GM12878 (cell line): ENCODE results near the gene MRPL34. TPM values are rescaled to one million over a fixed set of nuclear protein-coding genes. Genes with fewer than 3 reads are reported as not detected.

Experiments
- ATAC-seq: fragments of 200-7000 bp; cut with Tn5 transposase; 3 replicates; pipeline ENCODE4 v1.9.1; 2020; ENCODE audit warnings: mild to moderate bottlenecking, moderate library complexity
- Bru-seq: library from RNA; stranded (reverse); fragments of 400-500 nt; gene quantifications from one replicate; lab custom pipeline; 2021; lab: Mats Ljungman, UMichigan
- BruChase-seq, 2 experiments: library from RNA; stranded (reverse); fragments of 400-500 nt; gene quantifications; one replicate each; lab custom pipeline; 2021; lab: Mats Ljungman, UMichigan
- BruUV-seq: library from RNA; stranded (reverse); fragments of 400-500 nt; replicated peaks from 2 replicates; lab custom pipeline; 2021; lab: Mats Ljungman, UMichigan
- CTCF ChIA-PET: fragments of 300-600 bp; sonication (Branson Sonifier 250); formaldehyde crosslinking; extraction: SDS; loops from one replicate; lab custom pipeline; 2021; ENCODE audit warnings: inconsistent platforms; lab: Yijun Ruan, JAX
- POLR2A ChIA-PET: fragments of 350-600 bp; formaldehyde crosslinking; extraction: SDS; loops from one replicate; lab custom pipeline; 2021; ENCODE audit warnings: inconsistent platforms; lab: Charles Lee
- RAD21 ChIA-PET: fragments of 300-600 bp; sonication (Branson Sonifier 250); formaldehyde crosslinking; loops from one replicate; lab custom pipeline; 2023; ENCODE audit warnings: antibody characterized with exemption; ENCODE audit not compliant: unreplicated experiment; lab: Charles Lee
- SMC1A ChIA-PET: fragments of 300-600 bp; sonication (Branson Sonifier 250); formaldehyde crosslinking; loops from one replicate; lab custom pipeline; 2023; ENCODE audit not compliant: unreplicated experiment, uncharacterized antibody; lab: Charles Lee
- DNase-seq: peaks from one replicate; pipeline ENCODE4 v3.0.0-alpha.2; 2011; ENCODE audit warnings: low read depth, low spot score
- FAIRE-seq: peaks from 3 replicates; lab custom pipeline; 2011; peaks lifted over from hg19 to GRCh38; lab: Jason Lieb, UNC
- H2AFZ ChIP-seq: 2 replicates; pipeline ENCODE4 v1.6.0; 2011; ENCODE audit warnings: low read depth, low read length, control low read depth; ENCODE audit not compliant: control insufficient read depth
- H3K27ac ChIP-seq: 2 replicates; pipeline ENCODE4 v1.5.1; 2011; ENCODE audit warnings: control low read depth; ENCODE audit not compliant: control insufficient read depth, insufficient read depth
- H3K27me3 ChIP-seq, 2 experiments: replicated peaks in 1 of 2; 2 replicates each; pipeline versions ENCODE4 v1.6.0 to v1.6.1; 2011; ENCODE audit warnings: low read length in 1 of 2; ENCODE audit not compliant: control insufficient read depth in 2 of 2, insufficient read depth in 2 of 2
- H3K36me3 ChIP-seq, 2 experiments: 2 replicates each; pipeline ENCODE4 v1.5.1; 2011; ENCODE audit warnings: low read length in 1 of 2; ENCODE audit not compliant: control insufficient read depth in 2 of 2, insufficient read depth in 2 of 2
- H3K4me1 ChIP-seq: 2 replicates; pipeline ENCODE4 v1.6.1; 2011; ENCODE audit warnings: mild to moderate bottlenecking, low read length, moderate library complexity, mixed read lengths; ENCODE audit not compliant: control insufficient read depth, insufficient read depth
- H3K4me2 ChIP-seq: 2 replicates; pipeline ENCODE4 v1.6.0; 2011; ENCODE audit warnings: control low read depth; ENCODE audit not compliant: control insufficient read depth, insufficient read depth
- H3K4me3 ChIP-seq: fragments of 200-600 bp; sonication (generic); 2 replicates; pipeline ENCODE4 v1.5.1; 2016
- H3K79me2 ChIP-seq: 2 replicates; pipeline ENCODE4 v1.6.0; 2011; ENCODE audit warnings: low read length; ENCODE audit not compliant: control insufficient read depth, insufficient read depth
- H3K9ac ChIP-seq: 2 replicates; pipeline ENCODE4 v1.8.0; 2011; ENCODE audit warnings: low read length, control low read depth, mixed read lengths; ENCODE audit not compliant: control insufficient read depth, insufficient read depth
- H3K9me3 ChIP-seq: replicated peaks from 3 replicates; pipeline ENCODE4 v1.5.1; 2011; ENCODE audit warnings: mild to moderate bottlenecking, low read length; ENCODE audit not compliant: control insufficient read depth, insufficient read depth
- H4K20me1 ChIP-seq: 2 replicates; pipeline ENCODE4 v1.6.0; 2011; ENCODE audit not compliant: control insufficient read depth, insufficient read depth
- GABPA ChIP-seq: IDR thresholded peaks from 2 replicates; pipeline ENCODE4 v1.6.1; 2014; ENCODE audit warnings: antibody characterized with exemption, low read depth, mild to moderate bottlenecking, inconsistent platforms
- KAT2A ChIP-seq: conservative IDR thresholded peaks from 2 replicates; pipeline ENCODE4 v1.6.1; 2011; ENCODE audit warnings: low read depth, low read length; ENCODE audit not compliant: control insufficient read depth
- NBN ChIP-seq: fragments of 450-650 bp; IDR thresholded peaks from 2 replicates; pipeline ENCODE4 v1.6.1; 2016
- POLR2AphosphoS5 ChIP-seq: IDR thresholded peaks from 2 replicates; pipeline ENCODE4 v1.6.1; 2011; ENCODE audit warnings: mild to moderate bottlenecking, low read length, inconsistent platforms
- SREBF2 ChIP-seq: IDR thresholded peaks from 2 replicates; pipeline ENCODE4 v1.6.1; 2012; ENCODE audit warnings: mild to moderate bottlenecking, low read length
- SUZ12 ChIP-seq: fragments of 200-600 bp; sonication (generic); IDR thresholded peaks from one replicate; pipeline ENCODE4 v1.6.1; 2018; ENCODE audit warnings: antibody characterized with exemption, mild to moderate bottlenecking; ENCODE audit not compliant: unreplicated experiment
- ZNF24 ChIP-seq: fragments of 450-650 bp; IDR thresholded peaks from 2 replicates; pipeline ENCODE4 v1.6.1; 2017; ENCODE audit warnings: antibody characterized with exemption, mild to moderate bottlenecking
- WGBS: methylation state at CpG from one replicate; pipeline ENCODE4 v1.1.6; 2016; ENCODE audit warnings: low lambda C conversion rate; ENCODE audit not compliant: insufficient replicate concordance, insufficient coverage; ENCODE audit errors: missing lambda C conversion rate; 5-methylcytosine and 5-hydroxymethylcytosine counted together
- in situ Hi-C: fragments of 300-500 bp; cut with MboI; formaldehyde crosslinking; loops from 9 replicates; pipeline ENCODE4 v1.14.3; 2018; ENCODE audit warnings: mixed read lengths
- intact Hi-C: fragments of 100-400 bp; cut with micrococcal nuclease; formaldehyde crosslinking; loops from one replicate; pipeline ENCODE4 v1.14.2; 2022; ENCODE audit not compliant: unreplicated experiment
- long read RNA-seq, 2 experiments: library from polyadenylated mRNA; unstranded; transcript quantifications; one replicate each; pipeline ENCODE4 v2.0.0, GENCODE V29; 2019 to 2020
- polyA minus RNA-seq, 3 experiments: library from RNA; depleted of rRNA, polyadenylated mRNA; stranded (reverse); fragments of >200 nt; gene quantifications; 2 replicates each; pipeline ENCODE4 v1.2.3, GENCODE V29; 2011
- polyA plus RNA-seq, 11 experiments: library from polyadenylated mRNA; depleted of rRNA in 4 of 11; unstranded in 6 of 11; stranded (reverse) in 5 of 11; fragments of >200 nt; fragmentation: Nextera tagmentation in 4 of 11; fragmentation: Illumina TruSeq in 1 of 11; extraction: Ambion mirVana in 4 of 11; extraction: Trizol in 1 of 11; gene quantifications; 1 replicate in 1 of 11; 2 replicates in 10 of 11; pipeline versions ENCODE4 v1.2.1 to v1.2.3, GENCODE V29; 2011 to 2016; ENCODE audit warnings: inconsistent platforms in 2 of 11, missing spikeins in 2 of 11, low read depth in 1 of 11
- total RNA-seq, 4 experiments: library from RNA; depleted of rRNA in 3 of 4; stranded (reverse); fragments of >200 nt in 3 of 4; fragmentation: Illumina TruSeq in 1 of 4; extraction: Trizol in 1 of 4; gene quantifications; 2 replicates each; pipeline versions ENCODE4 v1.2.1 to v1.2.3, GENCODE V29; 2013 to 2021
- TF ChIP-seq, protein P1 (sequence below), 3 experiments: IDR thresholded peaks in 2 of 3; conservative IDR thresholded peaks in 1 of 3; 2 replicates each; pipeline ENCODE4 v1.5.1; 2011; ENCODE audit warnings: low read depth in 3 of 3, low read length in 3 of 3, mild to moderate bottlenecking in 3 of 3, control low read depth in 2 of 3, moderate library complexity in 2 of 3, inconsistent platforms in 1 of 3, mixed read lengths in 1 of 3; ENCODE audit not compliant: control insufficient read depth in 2 of 3, insufficient read depth in 1 of 3; ENCODE audit errors: extremely low read depth in 1 of 3
- TF ChIP-seq, protein P2 (sequence below): fragments of 450-650 bp; IDR thresholded peaks from 2 replicates; pipeline ENCODE4 v1.6.1; 2018; ENCODE audit warnings: borderline replicate concordance, mild to moderate bottlenecking; ENCODE audit not compliant: partially characterized antibody
- TF ChIP-seq, protein P3 (sequence below): fragments of 450-650 bp; IDR thresholded peaks from 2 replicates; pipeline ENCODE4 v1.6.1; 2016; ENCODE audit warnings: mild to moderate bottlenecking
- TF ChIP-seq, protein P4 (sequence below): IDR thresholded peaks from 2 replicates; pipeline ENCODE4 v1.6.1; 2012; ENCODE audit warnings: low read depth, low read length, improper control_type of control experiment

MRPL34 gene
- total RNA-seq (2013; cell fraction: nucleolus; rRNA removed), result 4.3 and 7.7 TPM in 2 replicates
- total RNA-seq (2014; rRNA removed) (118 and 126 TPM in 2 replicates), total RNA-seq (2014; rRNA removed; fragmentation: Illumina TruSeq; extraction: Trizol) (33.4 and 37.2 TPM in 2 replicates), total RNA-seq (2021) (90.5 and 92.1 TPM in 2 replicates), polyA plus RNA-seq (2011; rRNA removed) (59.0 and 66.8 TPM in 2 replicates), polyA plus RNA-seq (2014; fragmentation: Illumina TruSeq; extraction: Trizol) (28.1 and 41.6 TPM in 2 replicates), polyA plus RNA-seq (2014; fragmentation: Nextera tagmentation; extraction: Ambion mirVana) (10 to 100 TPM in 1 of 2 experiments, 1 to 10 TPM in 1; 8.6 to 25.2 TPM), polyA plus RNA-seq (2014; rRNA removed) (198 and 209 TPM in 2 replicates), polyA plus RNA-seq (2016; fragmentation: Nextera tagmentation; extraction: Ambion mirVana) (100 to 1,000 TPM; 169 TPM), polyA minus RNA-seq (2011; rRNA and poly(A)+ RNA removed) (12.1 and 20.0 TPM in 2 replicates), Bru-seq, nascent RNA (percentile 51 among the genes with signal in this experiment), BruChase-seq, experiment 1, labeled RNA remaining after a 6-hour chase (percentile 64 among the genes with signal in this experiment), BruChase-seq, experiment 2, labeled RNA remaining after a 2-hour chase (percentile 57 among the genes with signal in this experiment)
- 18.2 TPM for polyA plus RNA-seq (2011; ENCODE audit: low read depth)
- 86.5 and 89.3 TPM in 2 replicates for polyA plus RNA-seq (2011; cell fraction: cytosol; rRNA removed)
- polyA plus RNA-seq (2011; cell fraction: nucleus; rRNA removed), result 24.2 and 35.6 TPM in 2 replicates
- polyA plus RNA-seq (2012), result 45.5 and 50.4 TPM in 2 replicates
- polyA minus RNA-seq (2011; cell fraction: cytosol; rRNA and poly(A)+ RNA removed), result 10.2 and 12.7 TPM in 2 replicates
- polyA minus RNA-seq (2011; cell fraction: nucleus; rRNA and poly(A)+ RNA removed), result 4.6 and 7.7 TPM in 2 replicates
- long read RNA-seq, experiment 1, transcript MRPL34-201 (2 exons, 968 nt), result major isoform, 73 of 77 reads
- long read RNA-seq, experiment 1, partial matches to known transcripts, result 3 of 77 reads
- long read RNA-seq, experiment 1, other reads (novel, unspliced or antisense), result 1 of 77 reads
- long read RNA-seq, experiment 2, transcript MRPL34-201 (2 exons, 968 nt), result major isoform, 115 of 128 reads
- long read RNA-seq, experiment 2, partial matches to known transcripts, result 0 of 128 reads
- long read RNA-seq, experiment 2, other reads (novel, unspliced or antisense), result 12 of 128 reads

DNA sequence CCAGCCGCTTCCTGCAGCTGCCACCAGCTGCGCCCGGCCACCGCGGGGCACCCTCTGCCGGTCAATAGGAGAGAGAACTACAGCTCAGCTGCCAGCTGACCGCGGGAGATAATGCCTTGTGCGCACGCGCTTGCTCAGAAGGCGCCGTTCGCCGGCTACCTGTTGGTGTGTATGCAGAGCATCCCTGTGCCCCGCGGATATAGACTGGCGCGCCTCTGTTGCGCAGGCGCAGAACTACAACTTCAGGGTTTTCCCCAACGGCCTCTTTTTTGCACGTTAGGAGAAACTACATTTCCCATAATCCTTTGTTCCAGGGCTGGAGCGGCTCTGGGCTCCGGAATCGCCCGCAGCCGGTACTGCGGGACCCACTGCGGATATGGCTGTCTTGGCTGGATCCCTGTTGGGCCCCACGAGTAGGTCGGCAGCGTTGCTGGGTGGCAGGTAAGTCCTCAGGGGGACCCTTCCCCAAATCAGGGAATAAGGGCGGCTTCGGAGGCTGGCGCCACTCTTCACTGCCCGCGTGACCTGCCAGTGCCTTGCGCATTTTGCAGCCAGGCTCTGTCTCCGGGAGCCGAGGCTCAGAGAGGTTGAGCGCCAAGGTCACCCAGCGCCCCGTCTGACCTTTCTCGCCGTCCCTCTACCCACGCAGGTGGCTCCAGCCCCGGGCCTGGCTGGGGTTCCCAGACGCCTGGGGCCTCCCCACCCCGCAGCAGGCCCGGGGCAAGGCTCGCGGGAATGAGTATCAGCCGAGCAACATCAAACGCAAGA lies at the start of gene MRPL34:
Gene MRPL34, plus strand, starts transcription at position 356 of the 768 bp plus-strand sequence. Its CDS starts 21 bp downstream, at position 377.
- ChIA-PET SMC1A (interaction anchor here (0.8 to 2.1 kb wide), 9 partner anchors 11 to 146 kb away, joined by 3 to 8 read pairs (median 4); partner anchors contain the start of genes ANO8 and MVB12A), RAD21 (interaction anchor here (0.5 to 1.3 kb wide), 12 partner anchors 9 to 254 kb away, joined by 3 to 14 read pairs (median 4); partner anchors contain the start of genes ANO8, BABAM1 and MVB12A), POLR2A (interaction anchor here (0.6 to 2.9 kb wide), 22 partner anchors 13 to 1248 kb away, joined by 3 to 12 read pairs (median 4); partner anchors contain the start of genes ANO8 and BST2), CTCF (interaction anchor here (0.7 to 5.0 kb wide), 16 partner anchors 9 to 180 kb away, joined by 3 to 43 read pairs (median 4); partner anchors contain the start of genes ANO8, BABAM1 and BST2)
- Histone ChIP-seq H3K9me3 (no peaks in the 10 kb centered on the region), H4K20me1 (peaks cover 3% of the 10 kb centered on the region; the same call in 1 of the 2 replicates), H3K4me1 (peaks cover 22% of the 10 kb centered on the region), H2AFZ (peak within 1 kb of the TSS; percentile 98), H3K27me3 (no peaks in the 10 kb centered on the region), H3K27ac (peak within 1 kb of the TSS; percentile 84), H3K9ac (peak within 1 kb of the TSS; percentile 84), H3K36me3 (no peaks in the 10 kb centered on the region), H3K4me3 (peak within 1 kb of the TSS; percentile 83), H3K4me2 (peak within 1 kb of the TSS; percentile 88), H3K79me2 (peaks cover 24% of the 10 kb centered on the region)
- TSS peak; percentile 67 for BruUV-seq
- in situ Hi-C loops (no loop called here), intact Hi-C loops (loop anchor here (10.0 kb wide), 1 partner anchor 411 kb away; no protein-coding TSS in a partner anchor)
- DNase-seq, result peak; percentile 99
- peak; percentile 96 for FAIRE-seq
- WGBS, result under 1% methylated on average over 53 of the region's 55 CpGs
- peak; percentile 79 for ATAC-seq
- TF ChIP-seq SUZ12, result no peak
- TF ChIP-seq KAT2A, result no peak
- no peak for TF ChIP-seq GABPA
- no peak for TF ChIP-seq SREBF2
- peak; percentile 56 for TF ChIP-seq POLR2AphosphoS5
- TF ChIP-seq, protein P1, sequence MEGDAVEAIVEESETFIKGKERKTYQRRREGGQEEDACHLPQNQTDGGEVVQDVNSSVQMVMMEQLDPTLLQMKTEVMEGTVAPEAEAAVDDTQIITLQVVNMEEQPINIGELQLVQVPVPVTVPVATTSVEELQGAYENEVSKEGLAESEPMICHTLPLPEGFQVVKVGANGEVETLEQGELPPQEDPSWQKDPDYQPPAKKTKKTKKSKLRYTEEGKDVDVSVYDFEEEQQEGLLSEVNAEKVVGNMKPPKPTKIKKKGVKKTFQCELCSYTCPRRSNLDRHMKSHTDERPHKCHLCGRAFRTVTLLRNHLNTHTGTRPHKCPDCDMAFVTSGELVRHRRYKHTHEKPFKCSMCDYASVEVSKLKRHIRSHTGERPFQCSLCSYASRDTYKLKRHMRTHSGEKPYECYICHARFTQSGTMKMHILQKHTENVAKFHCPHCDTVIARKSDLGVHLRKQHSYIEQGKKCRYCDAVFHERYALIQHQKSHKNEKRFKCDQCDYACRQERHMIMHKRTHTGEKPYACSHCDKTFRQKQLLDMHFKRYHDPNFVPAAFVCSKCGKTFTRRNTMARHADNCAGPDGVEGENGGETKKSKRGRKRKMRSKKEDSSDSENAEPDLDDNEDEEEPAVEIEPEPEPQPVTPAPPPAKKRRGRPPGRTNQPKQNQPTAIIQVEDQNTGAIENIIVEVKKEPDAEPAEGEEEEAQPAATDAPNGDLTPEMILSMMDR (IDR thresholded peaks at IDR 0.05 in 2 of 3, conservative IDR thresholded peaks at IDR 0.05 in 1 of 3; ENCODE audit: control insufficient read depth in 2 of 3, extremely low read depth in 1 of 3, insufficient read depth in 1 of 3, low read depth in 3 of 3, low read length in 3 of 3), result peak; percentile 78 to 91 (median 80); a peak in 5 of 6 replicates
- TF ChIP-seq ZNF24, result no peak
- TF ChIP-seq, protein P2, sequence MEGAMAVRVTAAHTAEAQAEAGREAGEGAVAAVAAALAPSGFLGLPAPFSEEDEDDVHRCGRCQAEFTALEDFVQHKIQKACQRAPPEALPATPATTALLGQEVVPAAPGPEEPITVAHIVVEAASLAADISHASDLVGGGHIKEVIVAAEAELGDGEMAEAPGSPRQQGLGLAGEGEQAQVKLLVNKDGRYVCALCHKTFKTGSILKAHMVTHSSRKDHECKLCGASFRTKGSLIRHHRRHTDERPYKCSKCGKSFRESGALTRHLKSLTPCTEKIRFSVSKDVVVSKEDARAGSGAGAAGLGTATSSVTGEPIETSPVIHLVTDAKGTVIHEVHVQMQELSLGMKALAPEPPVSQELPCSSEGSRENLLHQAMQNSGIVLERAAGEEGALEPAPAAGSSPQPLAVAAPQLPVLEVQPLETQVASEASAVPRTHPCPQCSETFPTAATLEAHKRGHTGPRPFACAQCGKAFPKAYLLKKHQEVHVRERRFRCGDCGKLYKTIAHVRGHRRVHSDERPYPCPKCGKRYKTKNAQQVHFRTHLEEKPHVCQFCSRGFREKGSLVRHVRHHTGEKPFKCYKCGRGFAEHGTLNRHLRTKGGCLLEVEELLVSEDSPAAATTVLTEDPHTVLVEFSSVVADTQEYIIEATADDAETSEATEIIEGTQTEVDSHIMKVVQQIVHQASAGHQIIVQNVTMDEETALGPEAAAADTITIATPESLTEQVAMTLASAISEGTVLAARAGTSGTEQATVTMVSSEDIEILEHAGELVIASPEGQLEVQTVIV, result no peak
- TF ChIP-seq NBN, result 0 out of 2 replicates have a peak, but pooled peaks have one; percentile 71
- TF ChIP-seq, protein P3, sequence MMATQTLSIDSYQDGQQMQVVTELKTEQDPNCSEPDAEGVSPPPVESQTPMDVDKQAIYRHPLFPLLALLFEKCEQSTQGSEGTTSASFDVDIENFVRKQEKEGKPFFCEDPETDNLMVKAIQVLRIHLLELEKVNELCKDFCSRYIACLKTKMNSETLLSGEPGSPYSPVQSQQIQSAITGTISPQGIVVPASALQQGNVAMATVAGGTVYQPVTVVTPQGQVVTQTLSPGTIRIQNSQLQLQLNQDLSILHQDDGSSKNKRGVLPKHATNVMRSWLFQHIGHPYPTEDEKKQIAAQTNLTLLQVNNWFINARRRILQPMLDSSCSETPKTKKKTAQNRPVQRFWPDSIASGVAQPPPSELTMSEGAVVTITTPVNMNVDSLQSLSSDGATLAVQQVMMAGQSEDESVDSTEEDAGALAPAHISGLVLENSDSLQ, result peak; percentile 84
- TF ChIP-seq, protein P4, sequence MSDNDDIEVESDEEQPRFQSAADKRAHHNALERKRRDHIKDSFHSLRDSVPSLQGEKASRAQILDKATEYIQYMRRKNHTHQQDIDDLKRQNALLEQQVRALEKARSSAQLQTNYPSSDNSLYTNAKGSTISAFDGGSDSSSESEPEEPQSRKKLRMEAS, result no peak; the same call in 1 of the 2 replicates
